GM12801 (cell line): ENCODE measurements around the gene CLEC20A.

Experiments used
- TF ChIP-seq, protein P1 (sequence below): IDR thresholded peaks from one replicate; pipeline ENCODE4 v1.5.1; 2011; ENCODE audit warnings: control low read depth; ENCODE audit not compliant: insufficient read length; ENCODE audit errors: extremely low read depth

CLEC20A gene

DNA sequence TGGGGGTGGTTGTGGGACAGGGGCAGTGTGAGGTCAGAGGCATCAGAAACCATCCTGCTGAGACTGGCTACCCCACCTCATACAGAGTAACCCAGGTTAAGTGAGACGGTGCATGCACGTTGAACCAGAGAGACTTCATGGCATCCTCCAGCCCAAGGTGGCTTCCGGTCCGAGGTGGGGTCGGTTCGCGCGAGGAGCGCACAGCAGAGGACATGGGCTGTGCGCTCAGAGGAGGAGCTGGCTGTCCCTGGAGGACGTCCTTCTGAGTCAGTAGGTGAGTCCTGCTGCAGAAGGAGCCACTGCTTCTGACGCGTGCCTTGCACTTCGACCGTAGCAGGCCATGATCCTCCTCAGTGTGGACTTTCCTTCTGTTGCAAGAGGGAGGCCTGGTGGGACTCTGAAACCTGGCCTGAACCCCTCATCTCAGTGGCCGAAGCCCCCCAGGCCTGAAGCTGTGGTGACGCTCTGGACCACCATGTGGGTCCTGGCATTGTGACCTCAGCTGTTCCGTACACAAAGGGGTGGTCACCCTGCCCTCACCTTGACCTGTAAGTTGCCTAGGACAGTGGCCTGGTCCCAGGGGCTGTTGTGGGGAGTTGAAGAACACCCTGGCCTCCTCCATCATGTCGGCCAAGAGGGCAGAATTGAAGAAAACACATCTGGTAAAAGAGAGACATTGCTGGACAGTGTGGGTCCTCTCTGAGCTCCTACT, 16.0 kb upstream of the CLEC20A start, which contains the start of gene TEX35:
TSS of gene TEX35 (plus strand) at position 544 of the 712 bp plus-strand sequence. CDS start at position 624, 80 bp downstream.
- TF ChIP-seq, protein P1, sequence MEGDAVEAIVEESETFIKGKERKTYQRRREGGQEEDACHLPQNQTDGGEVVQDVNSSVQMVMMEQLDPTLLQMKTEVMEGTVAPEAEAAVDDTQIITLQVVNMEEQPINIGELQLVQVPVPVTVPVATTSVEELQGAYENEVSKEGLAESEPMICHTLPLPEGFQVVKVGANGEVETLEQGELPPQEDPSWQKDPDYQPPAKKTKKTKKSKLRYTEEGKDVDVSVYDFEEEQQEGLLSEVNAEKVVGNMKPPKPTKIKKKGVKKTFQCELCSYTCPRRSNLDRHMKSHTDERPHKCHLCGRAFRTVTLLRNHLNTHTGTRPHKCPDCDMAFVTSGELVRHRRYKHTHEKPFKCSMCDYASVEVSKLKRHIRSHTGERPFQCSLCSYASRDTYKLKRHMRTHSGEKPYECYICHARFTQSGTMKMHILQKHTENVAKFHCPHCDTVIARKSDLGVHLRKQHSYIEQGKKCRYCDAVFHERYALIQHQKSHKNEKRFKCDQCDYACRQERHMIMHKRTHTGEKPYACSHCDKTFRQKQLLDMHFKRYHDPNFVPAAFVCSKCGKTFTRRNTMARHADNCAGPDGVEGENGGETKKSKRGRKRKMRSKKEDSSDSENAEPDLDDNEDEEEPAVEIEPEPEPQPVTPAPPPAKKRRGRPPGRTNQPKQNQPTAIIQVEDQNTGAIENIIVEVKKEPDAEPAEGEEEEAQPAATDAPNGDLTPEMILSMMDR, result no peak

DNA sequence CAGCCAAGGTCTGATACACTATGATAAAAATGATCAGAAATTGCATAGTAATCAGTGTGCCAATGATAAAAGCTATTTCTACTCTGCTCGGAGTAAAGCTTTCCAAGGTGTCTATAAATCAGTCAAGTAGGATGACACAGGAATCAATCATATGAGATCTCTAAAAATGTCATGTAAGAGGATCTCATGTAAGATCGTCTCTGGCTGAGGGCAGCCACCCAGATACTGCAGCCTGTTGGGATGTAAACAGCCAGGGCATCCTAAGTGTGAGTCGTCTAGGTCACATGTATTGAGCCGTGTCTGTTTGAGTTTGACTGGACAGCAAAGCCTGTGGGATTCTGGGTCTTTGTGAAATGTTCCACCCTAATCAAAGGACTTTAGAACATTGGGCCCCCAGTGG, 13.4 kb upstream of the CLEC20A start:
- TF ChIP-seq, protein P1, result no peak

DNA sequence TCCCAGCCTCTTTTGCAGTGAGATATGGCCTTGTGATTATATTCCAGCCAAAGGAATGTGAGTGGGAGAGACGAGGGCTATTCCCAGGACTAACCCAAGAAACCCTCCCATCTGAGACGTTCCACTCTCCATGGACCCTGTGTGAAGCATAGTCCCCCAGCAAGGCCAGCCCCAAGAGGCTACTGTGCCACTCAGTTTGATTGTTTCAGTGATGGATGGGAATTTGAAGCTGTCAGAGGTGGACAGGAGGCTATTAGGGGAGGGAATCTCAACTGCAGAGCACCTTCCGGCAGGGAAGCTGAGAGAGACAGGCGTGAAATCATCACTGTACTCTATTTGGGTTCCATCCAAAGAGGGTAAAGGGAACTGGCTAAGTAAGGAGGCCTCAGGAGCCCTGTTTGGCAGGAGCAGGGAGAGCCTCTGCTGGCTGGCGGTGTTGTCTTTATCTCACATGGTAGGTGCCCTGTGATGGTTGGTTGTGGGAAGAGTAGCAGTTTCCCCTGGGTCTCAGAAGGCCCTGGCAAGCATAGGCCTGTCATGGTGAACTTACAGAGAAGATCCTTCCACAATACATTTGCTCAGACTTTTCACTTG, 12.7 kb upstream of the CLEC20A start:
- TF ChIP-seq, protein P1, result no peak

DNA sequence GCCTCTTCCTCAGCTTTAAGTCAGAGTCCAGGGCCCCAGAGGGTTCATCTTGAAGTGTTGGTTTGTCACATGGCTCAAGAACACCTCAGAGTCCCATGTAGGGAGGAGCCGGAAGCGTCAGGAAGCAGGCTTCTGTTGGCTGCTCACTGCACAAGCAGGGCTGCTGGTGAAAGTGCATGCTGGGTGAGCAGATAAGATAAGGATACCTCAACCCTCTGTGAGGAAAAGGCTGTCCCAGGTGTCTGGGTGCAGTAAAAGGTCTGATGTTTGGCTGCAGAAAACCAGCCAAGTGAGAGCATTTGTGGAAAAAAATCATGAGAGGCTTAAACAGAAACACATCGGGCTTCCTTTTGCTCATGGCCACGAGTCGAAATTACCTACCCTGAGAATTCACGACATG, 9.9 kb upstream of the CLEC20A start:
- TF ChIP-seq, protein P1, result no peak

DNA sequence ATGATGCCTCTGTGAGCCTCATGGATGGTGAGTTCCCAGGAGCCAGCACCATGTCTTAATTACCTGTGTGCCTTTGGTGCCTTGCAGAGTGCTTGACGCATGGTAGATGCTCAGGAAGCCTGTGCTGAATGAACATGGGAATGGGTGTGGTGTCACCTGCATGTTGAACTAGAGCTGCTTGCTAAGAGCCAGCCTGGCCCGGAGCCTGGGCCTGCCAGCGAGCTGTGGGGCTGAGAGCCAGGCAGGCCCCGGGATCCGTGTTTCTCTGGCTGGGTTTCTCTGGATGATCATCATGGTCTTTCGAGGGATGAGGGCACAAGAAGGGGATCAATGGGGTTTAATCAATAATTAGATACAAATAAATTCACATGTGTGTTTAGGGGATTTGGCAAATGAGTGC, 9.4 kb upstream of the CLEC20A start:
- TF ChIP-seq, protein P1, result no peak

DNA sequence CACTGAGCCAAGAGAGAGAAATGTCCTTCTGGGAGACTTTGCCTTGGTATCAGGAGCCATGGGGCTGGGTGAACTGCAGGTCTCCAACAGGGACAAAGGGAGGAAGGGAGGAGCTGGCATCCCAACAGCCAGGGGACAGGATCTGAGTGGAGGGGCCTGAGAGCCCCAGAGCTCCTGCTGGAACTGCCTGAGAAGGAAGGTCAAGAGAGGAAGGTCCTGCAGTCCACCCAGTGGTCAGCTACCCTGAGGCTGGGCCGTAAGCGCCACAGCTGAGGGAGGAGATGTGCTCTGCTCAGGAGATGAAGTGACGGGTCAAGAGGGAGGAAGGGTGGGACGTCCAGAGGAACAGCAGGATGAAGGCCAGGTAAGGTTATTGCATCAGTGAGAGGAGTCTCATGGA, 7.5 kb upstream of the CLEC20A start:
- TF ChIP-seq, protein P1, result no peak

DNA sequence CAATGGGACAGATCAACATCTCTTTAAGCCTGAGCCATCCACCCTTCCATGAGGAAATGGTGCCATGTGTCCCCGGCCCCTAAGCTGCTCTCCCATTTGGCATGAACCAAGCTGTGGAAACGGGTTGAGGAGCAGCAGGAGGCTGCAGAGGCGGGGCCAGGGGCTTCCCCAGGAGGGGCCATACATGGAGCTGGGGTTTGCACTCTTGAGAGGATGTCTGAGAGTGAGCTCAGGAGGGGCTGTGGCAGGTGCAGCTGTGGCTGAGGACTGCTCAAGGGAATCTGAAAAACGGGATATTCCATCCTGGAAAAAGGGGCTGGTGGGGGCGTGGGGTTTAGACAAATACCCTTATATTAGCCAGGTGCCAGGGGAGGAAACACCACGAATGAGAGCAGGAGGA, 7.1 kb upstream of the CLEC20A start:
- TF ChIP-seq, protein P1, result no peak
